Stimulated activated CD8-positive, alpha-beta memory T cell treated with anti-CD3 and anti-CD28 coated beads, Interleukin-4, amount 100 ng/mL, for 24 hours (primary cell): ENCODE measurements around the gene FOXRED1.
"Not testable (repeated sequence)": the region's sequence is repeated elsewhere in the genome, so short reads cannot be mapped to it uniquely, and the experiment has no call there.

Source experiments
- DNase-seq: peaks from one replicate; pipeline ENCODE4 v3.0.0-alpha.2; 2020; ENCODE audit warnings: low read depth

Gene FOXRED1

GRCh38 chr11:126268708-126269579 is at the start of gene FOXRED1, which contains the start of gene SRPRA:
TSS of gene FOXRED1 (plus strand) at chr11:126269154. CDS start at chr11:126269207, 53 bp downstream.
TSS of gene SRPRA (minus strand) at chr11:126268895. CDS start at chr11:126268804, 91 bp downstream.
- peak; percentile 100 for DNase-seq

GRCh38 chr11:126219547-126219946 is 49.4 kb upstream of the FOXRED1 start:
- DNase-seq: no peak

GRCh38 chr11:126224647-126225294 is 44.2 kb upstream of the FOXRED1 start:
- no peak for DNase-seq

GRCh38 chr11:126225295-126225665 is 43.7 kb upstream of the FOXRED1 start:
- DNase-seq: no peak

GRCh38 chr11:126226334-126227084 is 42.4 kb upstream of the FOXRED1 start:
- no peak for DNase-seq

- no peak for DNase-seq
These were observed 39.0 kb upstream of the FOXRED1 start for GRCh38 chr11:126229858-126230540.

- no peak for DNase-seq
These were observed 37.1 kb upstream of the FOXRED1 start for GRCh38 chr11:126231725-126232459.

- no peak for DNase-seq
These were observed 36.3 kb upstream of the FOXRED1 start for GRCh38 chr11:126232683-126233082.

- no peak for DNase-seq
These were observed 35.6 kb upstream of the FOXRED1 start for GRCh38 chr11:126233391-126233790.

GRCh38 chr11:126246636-126247035 is 22.3 kb upstream of the FOXRED1 start:
- DNase-seq: no peak

GRCh38 chr11:126253265-126253664 is 15.7 kb upstream of the FOXRED1 start:
- DNase-seq: no peak

GRCh38 chr11:126254819-126255218 is 14.1 kb upstream of the FOXRED1 start:
- no peak for DNase-seq

- DNase-seq: not testable (repeated sequence)
These were observed 13.4 kb upstream of the FOXRED1 start for GRCh38 chr11:126255507-126255906.

- no peak for DNase-seq
These were observed 12.7 kb upstream of the FOXRED1 start for GRCh38 chr11:126256216-126256615.

GRCh38 chr11:126257144-126257543 is 11.8 kb upstream of the FOXRED1 start:
- DNase-seq: no peak

GRCh38 chr11:126257764-126258163 is 11.2 kb upstream of the FOXRED1 start:
- DNase-seq: no peak

- DNase-seq: no peak
These were observed 6.7 kb upstream of the FOXRED1 start for GRCh38 chr11:126262216-126262615.

GRCh38 chr11:126263489-126263888 is 5.5 kb upstream of the FOXRED1 start:
- DNase-seq: no peak

GRCh38 chr11:126265811-126266210 is 3.1 kb upstream of the FOXRED1 start:
- no peak for DNase-seq

- no peak for DNase-seq
These were observed 1.3 kb upstream of the FOXRED1 start for GRCh38 chr11:126267650-126268049.

GRCh38 chr11:126268361-126268707 is 620 bp upstream of the FOXRED1 start:
- DNase-seq: no peak
